PC-9 (cell line): ENCODE data around the gene KCNJ10. TPM values are rescaled to one million over a fixed set of nuclear protein-coding genes. Genes with fewer than 3 reads are reported as not detected.

ENCODE experiments used
- BruUV-seq: library from RNA; stranded (reverse); fragments of 400-500 nt; replicated peaks from 2 replicates; lab custom pipeline; 2021; lab: Mats Ljungman, UMichigan
- CTCF ChIA-PET: fragments of 300-600 bp; sonication (Branson Sonifier 250); formaldehyde crosslinking; loops from one replicate; lab custom pipeline; 2022; ENCODE audit warnings: antibody characterized with exemption; lab: Charles Lee
- POLR2A ChIA-PET: fragments of 300-600 bp; sonication (Branson Sonifier 250); formaldehyde crosslinking; loops from one replicate; lab custom pipeline; 2022; ENCODE audit warnings: antibody characterized with exemption; ENCODE audit not compliant: unreplicated experiment; lab: Charles Lee
- DNase-seq, 2 experiments: peaks; one replicate each; pipeline versions ENCODE4 v3.0.0 to v3.0.0-alpha.2; 2015 to 2022; ENCODE audit warnings: mixed read lengths in 1 of 2
- H2AFZ ChIP-seq: fragments of 200-600 bp; sonication (generic); 2 replicates; pipeline ENCODE4 v1.8.1; 2017; ENCODE audit warnings: antibody characterized with exemption
- H3F3A ChIP-seq: fragments of 200-600 bp; sonication (generic); 2 replicates; pipeline ENCODE4 v1.8.1; 2017; ENCODE audit warnings: antibody characterized with exemption, mild to moderate bottlenecking, low read depth; ENCODE audit not compliant: insufficient read depth
- H3K27ac ChIP-seq: fragments of 200-600 bp; sonication (generic); 2 replicates; pipeline ENCODE4 v1.6.1; 2016; ENCODE audit warnings: mixed run types
- H3K27me3 ChIP-seq: fragments of 200-600 bp; sonication (generic); 2 replicates; pipeline ENCODE4 v1.6.1; 2016; ENCODE audit warnings: low read depth, mixed run types; ENCODE audit not compliant: insufficient read depth
- H3K36me3 ChIP-seq: fragments of 200-600 bp; sonication (generic); 2 replicates; pipeline ENCODE4 v1.6.1; 2016; ENCODE audit warnings: low read depth, mixed run types
- H3K4me1 ChIP-seq: fragments of 200-600 bp; sonication (generic); replicated peaks from 2 replicates; pipeline ENCODE4 v1.6.1; 2016; ENCODE audit warnings: mixed run types; ENCODE audit not compliant: insufficient read depth
- H3K4me2 ChIP-seq: fragments of 200-600 bp; sonication (generic); 2 replicates; pipeline ENCODE4 v1.6.1; 2017; ENCODE audit warnings: mixed run types
- H3K4me3 ChIP-seq: fragments of 200-600 bp; sonication (generic); 2 replicates; pipeline ENCODE4 v1.6.1; 2016; ENCODE audit warnings: mixed run types
- H3K79me2 ChIP-seq: fragments of 200-600 bp; sonication (generic); 2 replicates; pipeline ENCODE4 v1.6.1; 2017; ENCODE audit warnings: low read depth, mixed run types
- H3K9me2 ChIP-seq: fragments of 200-600 bp; sonication (generic); 2 replicates; pipeline ENCODE4 v1.8.1; 2017; ENCODE audit warnings: mild to moderate bottlenecking; ENCODE audit not compliant: insufficient read depth
- H3K9me3 ChIP-seq: fragments of 200-600 bp; sonication (generic); 2 replicates; pipeline ENCODE4 v1.8.1; 2016; ENCODE audit warnings: low read depth; ENCODE audit not compliant: insufficient read depth
- H4K20me1 ChIP-seq: fragments of 200-600 bp; sonication (generic); 2 replicates; pipeline ENCODE4 v1.8.1; 2017; ENCODE audit not compliant: insufficient read depth
- CTCF ChIP-seq: fragments of 200-600 bp; sonication (generic); conservative IDR thresholded peaks from 2 replicates; pipeline ENCODE4 v1.6.1; 2017; ENCODE audit warnings: mixed run types, antibody characterized with exemption, mild to moderate bottlenecking, moderate library complexity
- EZH2 ChIP-seq: fragments of 200-600 bp; sonication (generic); IDR thresholded peaks from 2 replicates; pipeline ENCODE4 v1.8.0; 2017; ENCODE audit warnings: antibody characterized with exemption, low read depth
- intact Hi-C: fragments of 100-400 bp; cut with micrococcal nuclease; formaldehyde crosslinking; loops from one replicate; pipeline ENCODE4 v1.10.0; 2022; ENCODE audit not compliant: unreplicated experiment
- total RNA-seq: library from RNA; stranded (reverse); gene quantifications from 2 replicates; pipeline ENCODE4 v1.2.3, GENCODE V29; 2021

Gene KCNJ10
- total RNA-seq, 1 experiment from 2014 or later = not detected

- Histone ChIP-seq H2AFZ (no peak overlapping the region), H3K4me1 (peaks cover 28% of the 10 kb centered on the region), H3K27ac (no peak overlapping the region), H3K4me2 (no peak overlapping the region), H4K20me1 (no peaks in the 10 kb centered on the region), H3K27me3 (no peaks in the 10 kb centered on the region), H3K79me2 (no peaks in the 10 kb centered on the region), H3F3A (no peaks in the 10 kb centered on the region; the same call in none of the 2 replicates), H3K9me3 (no peaks in the 10 kb centered on the region), H3K9me2 (no peaks in the 10 kb centered on the region), H3K4me3 (no peak overlapping the region), H3K36me3 (no peaks in the 10 kb centered on the region)
- POLR2A ChIA-PET = no interaction called here
- BruUV-seq = no TSS peak
- CTCF ChIA-PET = no interaction called here
- intact Hi-C loops = no loop called here
- no peak for TF ChIP-seq CTCF
- no peak for TF ChIP-seq EZH2
- DNase-seq = no peak
Observed at GRCh38 chr1:159951016-159951415, 118.9 kb downstream of the KCNJ10 start.

GRCh38 chr1:159949981-159950381 is 120.0 kb downstream of the KCNJ10 start:
- peaks cover 29% of the 10 kb centered on the region for H3K4me1 ChIP-seq
- no peaks in the 10 kb centered on the region for H3K27me3 ChIP-seq
- DNase-seq = no peak
- no peaks in the 10 kb centered on the region for H4K20me1 ChIP-seq
- H3F3A ChIP-seq = no peaks in the 10 kb centered on the region; the same call in none of the 2 replicates
- ChIA-PET POLR2A (no interaction called here), CTCF (no interaction called here)
- no peak overlapping the region for H2AFZ ChIP-seq
- H3K4me3 ChIP-seq = no peak overlapping the region
- TF ChIP-seq CTCF (no peak), EZH2 (no peak)
- no peaks in the 10 kb centered on the region for H3K9me2 ChIP-seq
- H3K27ac ChIP-seq = no peak overlapping the region
- BruUV-seq = no TSS peak
- intact Hi-C loops = loop anchor here (5.0 kb wide), 1 partner anchor 168 kb away; the partner anchor contains the start of gene DUSP23
- H3K9me3 ChIP-seq = no peaks in the 10 kb centered on the region
- no peaks in the 10 kb centered on the region for H3K36me3 ChIP-seq
- H3K79me2 ChIP-seq = peaks cover 3% of the 10 kb centered on the region; the same call in 1 of the 2 replicates
- no peak overlapping the region for H3K4me2 ChIP-seq

DNA sequence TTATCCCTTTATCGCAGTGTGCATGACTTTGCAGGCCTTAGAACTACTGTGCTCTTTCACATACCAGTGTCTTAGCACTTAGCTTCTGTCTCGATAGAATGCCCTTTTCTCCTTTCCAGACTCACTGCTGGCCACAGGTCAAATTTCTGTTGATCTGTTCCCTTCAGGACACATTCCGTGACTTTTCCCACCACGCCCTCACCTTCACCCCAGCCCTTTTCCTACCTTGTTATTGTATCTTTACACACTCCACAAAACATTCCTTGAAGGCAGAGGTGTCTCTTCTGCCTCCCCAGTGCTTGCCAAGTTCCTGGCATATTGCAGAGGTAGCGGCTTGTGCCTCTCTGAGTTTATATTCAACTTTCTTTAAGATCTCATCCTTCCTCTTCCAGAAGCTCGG is 120.8 kb downstream of the KCNJ10 start:
- Histone ChIP-seq H3K4me1 (peaks cover 37% of the 10 kb centered on the region), H3K27ac (no peak overlapping the region), H3K4me3 (no peak overlapping the region), H3K4me2 (no peak overlapping the region), H4K20me1 (no peaks in the 10 kb centered on the region), H3F3A (no peaks in the 10 kb centered on the region; the same call in none of the 2 replicates), H2AFZ (no peak overlapping the region), H3K9me3 (no peaks in the 10 kb centered on the region), H3K27me3 (no peaks in the 10 kb centered on the region), H3K36me3 (no peaks in the 10 kb centered on the region), H3K79me2 (peaks cover 10% of the 10 kb centered on the region; the same call in 1 of the 2 replicates), H3K9me2 (no peaks in the 10 kb centered on the region)
- TF ChIP-seq EZH2 (no peak), CTCF (no peak)
- POLR2A ChIA-PET = no interaction called here
- CTCF ChIA-PET = no interaction called here
- intact Hi-C loops = loop anchor here (5.0 kb wide), 1 partner anchor 167 kb away; the partner anchor contains the start of gene DUSP23
- BruUV-seq = no TSS peak
- no peak for DNase-seq

Other genes with a start within 250 kb of the KCNJ10 start
- not detected in 2 replicates for gene SLAMF8, start 243.3 kb downstream of the KCNJ10 start, total RNA-seq
- not detected in 2 replicates for gene VSIG8, start 207.5 kb downstream of the KCNJ10 start, total RNA-seq
- 8.2 and 9.3 TPM in 2 replicates for gene CFAP45, start 170.0 kb downstream of the KCNJ10 start, total RNA-seq
- 473 and 481 TPM in 2 replicates for gene TAGLN2, start 144.7 kb downstream of the KCNJ10 start, total RNA-seq
- 22.9 and 23.4 TPM in 2 replicates for gene IGSF9, start 124.5 kb downstream of the KCNJ10 start, total RNA-seq
- 0.58 and 0.94 TPM in 2 replicates for gene SLAMF9, start 115.9 kb downstream of the KCNJ10 start, total RNA-seq
- 3.3 and 4.0 TPM in 2 replicates for gene PIGM, start 38.2 kb downstream of the KCNJ10 start, total RNA-seq
- gene KCNJ9, start 11.4 kb upstream of the KCNJ10 start, total RNA-seq = not detected in 2 replicates
- 27.4 and 38.0 TPM in 2 replicates for gene IGSF8, start 28.5 kb upstream of the KCNJ10 start, total RNA-seq
- 1.1 TPM in 2 replicates for gene ATP1A2, start 45.6 kb upstream of the KCNJ10 start, total RNA-seq
- not detected in 2 replicates for gene ATP1A4, start 81.4 kb upstream of the KCNJ10 start, total RNA-seq
- not detected in 2 replicates for gene CASQ1, start 120.4 kb upstream of the KCNJ10 start, total RNA-seq
- 84.7 and 139 TPM in 2 replicates for gene PEA15, start 135.2 kb upstream of the KCNJ10 start, total RNA-seq
- gene DCAF8, start 192.4 kb upstream of the KCNJ10 start, total RNA-seq = 152 and 161 TPM in 2 replicates
- 50.1 and 52.5 TPM in 2 replicates for gene PEX19, start 215.0 kb upstream of the KCNJ10 start, total RNA-seq